HG02885 (cell line): ENCODE measurements around the gene UBLCP1.

Experiments
- ATAC-seq: cut with Tn5 transposase; IDR thresholded peaks from one replicate; pipeline ENCODE4 v1.9.1; 2021; ENCODE audit warnings: mild to moderate bottlenecking; ENCODE audit not compliant: unreplicated experiment, poor library complexity

UBLCP1 gene

GRCh38 chr5:159309689-159310433 lies 46.8 kb downstream of the UBLCP1 start:
- ATAC-seq: no peak

DNA sequence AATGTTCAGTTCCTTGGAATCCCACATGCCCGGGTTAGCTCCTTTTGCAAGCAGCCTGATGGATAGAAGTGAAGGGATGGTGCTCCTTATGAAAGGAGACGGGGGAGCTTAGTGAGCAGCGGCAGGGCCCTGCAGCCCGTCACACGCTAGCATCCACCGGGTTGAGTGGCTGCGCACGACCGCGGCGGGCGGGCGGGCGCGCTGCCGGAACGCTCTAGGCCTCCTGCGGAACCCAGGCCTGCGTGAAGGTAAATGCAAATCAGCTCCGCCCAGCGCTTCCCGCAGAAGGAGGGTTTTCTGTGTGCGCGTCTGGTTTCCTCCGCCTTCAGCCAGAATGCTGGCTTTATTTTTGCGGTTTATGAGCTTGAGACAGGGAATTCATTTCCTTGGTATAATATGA lies 47.4 kb downstream of the UBLCP1 start:
- peak; percentile 73 for ATAC-seq

GRCh38 chr5:159311063-159311462 lies 48.0 kb downstream of the UBLCP1 start:
- no peak for ATAC-seq

DNA sequence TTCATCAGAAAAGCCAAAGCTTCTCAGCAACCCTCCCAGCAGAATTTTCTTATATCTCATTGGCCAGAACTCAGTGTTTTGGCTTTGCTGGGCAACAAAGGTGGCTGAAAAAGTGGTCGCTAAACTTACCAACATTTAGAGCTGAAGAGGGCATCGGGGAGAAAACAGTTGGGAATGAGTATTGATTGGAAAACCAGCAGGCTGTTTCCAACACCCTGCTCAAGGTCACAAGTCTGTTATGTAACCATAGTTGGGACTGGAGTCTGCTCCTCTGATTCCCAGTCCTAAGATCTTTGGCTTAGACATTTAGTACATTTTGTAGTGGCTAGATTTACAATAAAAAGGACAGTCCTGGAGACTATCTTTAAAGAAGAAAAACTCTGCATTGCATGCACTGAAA lies 50.1 kb downstream of the UBLCP1 start:
- no peak for ATAC-seq

DNA sequence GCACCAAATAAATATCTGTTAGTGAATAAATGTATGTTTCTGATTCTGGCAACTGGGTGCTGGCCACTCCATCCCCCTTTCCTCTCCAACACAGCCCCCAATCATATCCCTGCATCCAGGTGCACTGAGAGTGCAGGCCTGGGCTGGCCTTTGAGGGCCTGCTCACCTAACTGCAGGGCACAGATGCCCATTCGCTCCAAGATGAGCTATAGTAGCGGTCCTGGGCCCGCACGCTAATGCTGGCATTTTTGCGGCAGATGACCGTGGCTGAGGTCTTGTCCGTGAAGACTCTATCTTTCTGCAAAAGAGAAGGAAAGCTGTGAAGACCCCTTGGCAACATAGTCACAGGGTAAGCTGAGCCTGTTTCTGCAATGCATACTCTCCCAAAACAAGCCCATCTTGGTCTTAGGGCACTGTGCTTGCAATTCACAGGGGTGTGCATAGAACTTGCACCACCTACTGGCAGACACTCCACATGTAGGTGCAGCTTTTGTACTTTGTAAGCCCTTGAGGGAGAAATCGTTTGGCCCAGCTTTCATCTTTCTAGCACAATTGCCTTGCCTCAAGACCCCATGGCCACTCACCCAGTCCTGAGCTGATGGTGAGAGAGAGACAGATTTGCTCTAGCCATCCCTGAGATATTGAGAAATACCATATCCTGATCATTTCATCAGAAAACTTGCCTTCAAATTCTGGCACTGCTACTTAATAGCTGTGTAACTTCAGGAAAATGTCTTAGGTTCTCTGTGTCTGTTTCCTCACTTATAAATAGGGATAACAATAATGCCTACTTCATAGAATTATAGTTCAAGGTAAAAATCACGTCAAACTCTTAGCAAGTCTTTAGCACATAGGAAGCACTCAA lies 53.7 kb downstream of the UBLCP1 start:
- no peak for ATAC-seq

GRCh38 chr5:159317849-159318248 lies 54.8 kb downstream of the UBLCP1 start:
- no peak for ATAC-seq

- no peak for ATAC-seq
These were observed 55.4 kb downstream of the UBLCP1 start for GRCh38 chr5:159318448-159318847.

GRCh38 chr5:159319363-159319762 lies 56.3 kb downstream of the UBLCP1 start:
- ATAC-seq: no peak

- no peak for ATAC-seq
These were observed 56.7 kb downstream of the UBLCP1 start for GRCh38 chr5:159319832-159320231.

DNA sequence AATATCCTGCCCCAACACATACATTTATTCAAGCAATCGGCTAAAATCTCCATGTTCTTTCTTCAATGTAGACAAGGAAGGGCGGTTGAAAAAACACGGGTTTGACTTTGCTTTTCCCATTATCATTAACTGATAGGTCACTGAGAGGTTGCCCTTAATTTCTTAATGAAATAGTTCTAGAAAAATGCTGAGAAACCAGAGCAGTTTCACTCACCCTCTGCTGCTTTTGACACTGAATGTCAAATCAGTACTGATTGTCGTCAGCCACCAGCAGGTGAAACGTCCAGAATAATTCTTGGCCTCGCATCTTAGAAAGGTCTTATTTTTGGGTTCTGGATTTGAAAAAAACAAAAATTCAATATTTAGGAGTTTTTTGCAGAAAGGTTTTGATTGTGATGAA lies 59.1 kb downstream of the UBLCP1 start:
- ATAC-seq: no peak

DNA sequence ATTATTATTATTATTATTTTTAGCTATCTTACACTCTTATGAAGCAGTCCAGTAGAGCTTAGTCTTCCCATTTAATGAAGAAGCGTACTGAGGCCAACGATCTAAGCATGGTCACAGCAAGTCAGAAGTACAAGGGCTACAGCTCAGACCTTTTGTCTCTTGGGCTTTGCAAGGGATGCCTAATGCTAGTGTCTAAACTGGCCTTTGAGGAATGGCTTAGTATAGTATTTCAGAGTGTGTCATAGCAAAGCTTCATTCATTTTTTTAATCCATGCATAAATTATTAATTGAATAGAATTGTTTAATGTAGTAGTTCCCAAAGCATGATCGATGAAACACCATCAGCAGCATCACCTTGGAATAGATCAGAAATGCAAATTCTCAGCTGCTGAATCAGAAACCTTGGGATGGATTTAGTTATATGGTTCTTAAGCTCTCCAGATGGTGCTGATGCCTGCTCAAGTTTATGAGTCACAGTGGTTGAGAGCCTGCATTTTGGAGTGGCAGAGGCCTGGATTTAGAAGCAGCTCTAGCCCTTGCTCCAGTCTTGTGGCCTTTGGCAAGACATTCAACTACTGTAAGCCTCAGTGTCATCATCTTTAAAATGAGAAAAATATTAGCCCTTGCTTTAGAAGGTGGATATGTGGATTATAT lies 61.1 kb downstream of the UBLCP1 start:
- ATAC-seq: no peak

GRCh38 chr5:159324986-159325385 lies 61.9 kb downstream of the UBLCP1 start:
- no peak for ATAC-seq

DNA sequence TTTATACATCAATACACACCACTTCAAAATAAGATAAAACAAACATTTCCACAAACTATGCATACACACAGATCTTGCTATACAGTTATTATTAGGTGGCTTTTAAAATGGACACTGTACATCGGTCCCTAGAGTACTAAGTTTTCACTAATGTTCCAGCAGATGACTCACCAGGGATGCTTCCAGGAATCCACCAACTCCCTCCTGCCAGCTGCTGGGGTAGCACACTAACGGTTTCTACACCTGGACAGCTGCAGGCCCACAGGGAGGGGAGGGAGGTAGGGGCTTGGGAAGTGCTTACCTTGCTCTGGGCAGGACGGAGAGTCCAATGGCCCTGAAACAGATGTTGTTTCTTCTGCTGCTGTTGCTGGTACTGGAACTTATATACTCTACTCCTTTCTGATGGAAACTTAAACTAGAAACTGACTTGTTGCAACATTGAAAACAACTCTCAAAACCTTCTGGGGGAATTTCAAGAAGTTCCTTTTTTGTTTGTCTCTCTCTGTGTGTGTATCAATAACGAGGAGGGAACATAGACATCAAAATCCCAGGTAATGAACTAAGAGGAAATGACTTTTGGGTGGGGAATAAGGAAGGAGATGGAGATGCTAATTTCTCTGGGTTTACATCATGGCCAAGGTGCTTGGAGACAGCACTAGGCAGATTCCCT lies 67.2 kb downstream of the UBLCP1 start, which contains the start of gene IL12B:
TSS of gene IL12B (minus strand) at position 357 of the 670 bp plus-strand sequence. CDS start 3,705 bp downstream, outside the sequence.
- ATAC-seq: no peak

DNA sequence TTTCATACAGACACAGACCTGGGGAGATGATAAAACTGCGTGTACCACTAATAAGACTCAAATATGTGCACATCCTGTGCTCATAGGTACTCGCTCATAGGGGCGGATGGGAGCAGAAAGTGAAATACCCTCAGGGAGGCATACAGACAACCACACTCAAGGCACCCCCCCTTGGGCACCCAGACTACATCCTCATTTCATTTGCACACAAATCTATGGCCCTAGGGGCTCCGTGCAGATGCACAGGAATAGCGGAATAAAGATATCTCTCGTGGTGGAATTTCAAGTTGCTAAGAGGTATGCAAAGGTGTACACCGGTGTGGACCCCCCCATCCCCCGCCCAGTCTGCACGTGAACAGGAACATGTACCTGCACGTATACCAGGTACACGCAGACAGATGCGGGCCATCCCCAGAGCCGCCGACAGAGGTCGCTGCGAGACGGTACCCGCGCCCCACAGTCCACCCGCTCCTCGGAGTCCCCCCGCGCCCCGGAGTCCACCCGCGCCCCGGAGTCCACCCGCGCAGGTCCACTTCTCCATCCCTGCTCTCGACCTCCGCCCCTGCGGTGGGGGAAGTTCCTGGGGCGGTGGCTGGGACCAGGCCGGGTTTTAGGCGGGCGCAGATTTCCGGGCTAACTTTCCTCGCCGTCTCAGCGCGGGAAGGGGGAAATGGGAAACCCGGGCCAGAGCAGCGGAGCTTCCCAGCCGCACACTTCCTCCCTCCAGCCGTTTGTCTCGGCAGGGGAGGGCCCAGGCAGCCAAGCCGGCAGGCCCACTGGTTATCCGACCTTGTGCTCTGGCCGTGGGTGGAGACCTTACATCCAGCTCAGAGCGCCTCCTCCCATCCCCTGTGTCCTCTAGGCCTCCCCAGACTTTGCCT lies 68.2 kb downstream of the UBLCP1 start:
- peak; percentile 69 for ATAC-seq

DNA sequence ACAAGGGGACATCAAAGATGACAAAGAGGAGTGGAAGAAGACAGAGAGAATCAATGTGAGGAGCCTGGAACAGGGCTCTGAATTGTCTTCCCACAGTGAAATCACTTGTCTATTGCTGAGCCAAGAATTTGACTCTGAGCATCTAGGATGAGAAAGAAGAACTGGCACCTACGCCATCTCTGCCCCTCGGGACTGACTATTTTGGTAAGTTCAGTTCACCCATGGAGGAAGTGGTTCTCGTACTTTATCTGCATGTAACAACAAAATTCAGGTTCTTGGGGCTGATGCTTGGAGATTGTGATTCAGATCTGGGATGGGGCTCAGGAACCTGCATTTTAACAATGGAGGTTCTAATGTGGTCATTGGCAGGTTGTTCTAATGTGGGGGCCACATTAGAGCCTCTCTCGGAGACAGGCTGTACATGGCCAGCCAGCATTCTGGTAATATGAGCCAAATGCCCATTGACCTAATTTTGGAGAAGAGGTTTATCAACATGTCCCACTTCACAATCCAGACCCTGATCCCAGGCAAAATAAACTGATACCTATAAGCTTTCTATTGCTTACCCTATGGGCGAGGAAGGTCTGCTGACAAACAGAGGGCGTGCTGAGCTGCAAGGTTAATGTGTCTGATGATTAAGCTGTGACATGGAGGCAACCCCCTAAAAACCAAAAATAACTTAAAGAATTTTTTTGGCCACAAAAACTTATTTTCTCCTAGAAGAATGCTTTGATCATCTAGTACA lies 69.9 kb downstream of the UBLCP1 start:
- no peak for ATAC-seq

GRCh38 chr5:159333545-159333925 lies 70.4 kb downstream of the UBLCP1 start:
- ATAC-seq: no peak
